Immature natural killer cell (primary cell): ENCODE measurements around the gene PRDX3. TPM values are rescaled to one million over a fixed set of nuclear protein-coding genes. Genes with fewer than 3 reads are reported as not detected.

Experiments
- DNase-seq, 3 donors: peaks; one replicate each; pipeline ENCODE4 v3.0.0; 2022; ENCODE audit warnings: mixed read lengths in 1 of 3
- H3K27ac Mint-ChIP-seq, 6 donors: one replicate each; pipeline ENCODE4 v1.8.0; 2020; ENCODE audit warnings: mixed read lengths in 6 of 6, mild to moderate bottlenecking in 5 of 6, inconsistent platforms in 4 of 6, moderate library complexity in 3 of 6
- H3K27me3 Mint-ChIP-seq, 3 donors: one replicate each; pipeline ENCODE4 v1.8.0; 2020 to 2021; ENCODE audit warnings: low read depth in 3 of 3, mild to moderate bottlenecking in 3 of 3, mixed read lengths in 3 of 3, moderate library complexity in 3 of 3, inconsistent platforms in 1 of 3
- H3K36me3 Mint-ChIP-seq, 3 donors: one replicate each; pipeline ENCODE4 v1.8.0; 2020; ENCODE audit warnings: mixed read lengths in 3 of 3, inconsistent platforms in 2 of 3, mild to moderate bottlenecking in 2 of 3
- H3K4me1 Mint-ChIP-seq, 2 donors: one replicate each; pipeline ENCODE4 v1.8.0; 2020; ENCODE audit warnings: inconsistent platforms in 2 of 2, mild to moderate bottlenecking in 2 of 2, mixed read lengths in 2 of 2, moderate library complexity in 1 of 2
- H3K4me3 Mint-ChIP-seq, 5 donors: one replicate each; pipeline ENCODE4 v1.8.0; 2020; ENCODE audit warnings: mild to moderate bottlenecking in 5 of 5, mixed read lengths in 5 of 5, inconsistent platforms in 3 of 5, moderate library complexity in 3 of 5
- H3K9me3 Mint-ChIP-seq, 6 donors: one replicate each; pipeline ENCODE4 v1.8.0; 2020; ENCODE audit warnings: mild to moderate bottlenecking in 6 of 6, mixed read lengths in 6 of 6, inconsistent platforms in 4 of 6, moderate library complexity in 3 of 6
- polyA plus RNA-seq, 3 donors: library from polyadenylated mRNA; unstranded; fragments of 300-500 nt; fragmentation: Illumina TruSeq; gene quantifications; one replicate each; pipeline ENCODE4 v1.2.3, GENCODE V29; 2021

Gene PRDX3
- polyA plus RNA-seq, 3 donors from 2014 or later: 61.6 to 99.8 (median 76.5) TPM

GRCh38 chr10:119119400-119119799 lies 59.2 kb downstream of the PRDX3 start:
- peaks cover 17 to 23% of the 10 kb centered on the region in 2 donors for H3K4me1 Mint-ChIP-seq
- H3K4me3 Mint-ChIP-seq: peak overlapping the region in 2 of 5 donors; percentile 5 to 29
- peaks cover 8 to 16% (median 12%) of the 10 kb centered on the region in 3 donors for H3K36me3 Mint-ChIP-seq
- DNase-seq: no peak
- H3K27ac Mint-ChIP-seq: peak overlapping the region in 4 of 6 donors; percentile 16 to 85 (median 63)
- H3K9me3 Mint-ChIP-seq: no peaks in the 10 kb centered on the region
- H3K27me3 Mint-ChIP-seq: no peaks in the 10 kb centered on the region

GRCh38 chr10:119118231-119118630 lies 60.4 kb downstream of the PRDX3 start:
- DNase-seq: no peak
- H3K4me1 Mint-ChIP-seq: peaks cover 17 to 23% of the 10 kb centered on the region in 2 donors
- peaks cover 12 to 23% (median 12%) of the 10 kb centered on the region in 3 donors for H3K36me3 Mint-ChIP-seq
- no peak overlapping the region for H3K27ac Mint-ChIP-seq
- no peak overlapping the region for H3K4me3 Mint-ChIP-seq
- H3K9me3 Mint-ChIP-seq: no peaks in the 10 kb centered on the region
- H3K27me3 Mint-ChIP-seq: no peaks in the 10 kb centered on the region

Other genes starting within 250 kb of the PRDX3 start
- under 1 TPM in 2 of 3 donors, not detected in 1; 0.12 to 0.24 TPM for gene NANOS1, start 149.1 kb downstream of the PRDX3 start, polyA plus RNA-seq
- gene EIF3A, start 98.0 kb downstream of the PRDX3 start, polyA plus RNA-seq: 10 to 100 TPM; 19.9 to 61.2 (median 21.4) TPM
- 10 to 100 TPM; 26.2 to 37.4 (median 36.9) TPM for gene DENND10, start 74.7 kb downstream of the PRDX3 start, polyA plus RNA-seq
- gene SFXN4, start 13.1 kb downstream of the PRDX3 start, polyA plus RNA-seq: 10 to 100 TPM; 11.6 to 15.7 (median 12.6) TPM
- gene GRK5, start 28.8 kb upstream of the PRDX3 start, polyA plus RNA-seq: 10 to 100 TPM in 1 of 3 donors, 1 to 10 TPM in 2; 2.1 to 12.4 (median 3.3) TPM